Heart left ventricle (tissue), 13 donors: Measurements from ENCODE around the gene WDR70.

Source experiments
- POLR2A ChIP-seq, 2 donors: fragments of 450-650 bp; IDR thresholded peaks; one replicate each; pipeline ENCODE4 v1.6.1; 2017; ENCODE audit warnings: antibody characterized with exemption in 2 of 2, mild to moderate bottlenecking in 2 of 2, moderate library complexity in 2 of 2
- TF ChIP-seq, protein P1 (sequence below), 12 donors: fragments of 200-600 bp; sonication (generic) in 4 of 12; IDR thresholded peaks; one replicate each; pipeline versions ENCODE4 v1.5.0 to v1.8.0; 2018 to 2022; ENCODE audit warnings: antibody characterized with exemption in 12 of 12, mild to moderate bottlenecking in 5 of 12
- donor health status: ischemic (EF 13 %, LVEDD 7.1; RV severe dilation, severe dysfunction).
- donor health status: DM: no; HTN: yes; CAD: no.
- donor health status: DM: no; HTN: no; CAD: no.
- donor health status: ischemic (EF 25% LVEDD 6.9; RV normal size, moderate dysfunction).
- donor health status: ischemic (EF 25% LVEDD 5.7; RV mildly dilated, moderate dysfunction).
- donor health status: ischemic (EF 35%, LVEDD 5.7; RV mildly dilated, moderate dysfunction).
- donor health status: nonischemic (EF 11% LVEDD 7.7; RV severe dilation, severe dysfunction).
- donor health status: DM: yes; HTN: yes; CAD: no.
- donor health status: PGD.
- donor health status: ischemic (EF 29% LVEDD 5.4; RV normal size, mild dysfunction).
- donor health status: nonischemic (EF 23%, LVEDD 6.1; RV moderate dilation, normal function).

DNA sequence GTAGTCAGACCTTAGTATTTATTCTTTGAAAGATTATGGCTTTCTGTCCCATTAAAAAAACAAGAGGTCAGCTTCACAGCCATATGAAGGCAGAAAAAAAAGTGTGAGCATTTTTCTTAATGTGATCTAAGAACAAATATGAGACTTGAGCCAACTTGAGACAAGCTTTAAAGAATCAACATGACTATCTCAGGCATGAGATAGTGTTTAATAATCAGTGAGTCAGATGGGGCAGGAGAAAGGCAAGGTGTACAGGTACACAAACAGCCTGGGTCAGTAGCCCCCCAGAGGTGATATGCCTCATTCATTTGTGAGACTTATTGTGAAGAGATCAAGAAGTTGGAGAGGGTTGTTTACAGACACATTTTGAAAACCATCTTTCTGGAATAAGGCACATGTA, 377.1 kb downstream of the WDR70 start:
- TF ChIP-seq, protein P1, sequence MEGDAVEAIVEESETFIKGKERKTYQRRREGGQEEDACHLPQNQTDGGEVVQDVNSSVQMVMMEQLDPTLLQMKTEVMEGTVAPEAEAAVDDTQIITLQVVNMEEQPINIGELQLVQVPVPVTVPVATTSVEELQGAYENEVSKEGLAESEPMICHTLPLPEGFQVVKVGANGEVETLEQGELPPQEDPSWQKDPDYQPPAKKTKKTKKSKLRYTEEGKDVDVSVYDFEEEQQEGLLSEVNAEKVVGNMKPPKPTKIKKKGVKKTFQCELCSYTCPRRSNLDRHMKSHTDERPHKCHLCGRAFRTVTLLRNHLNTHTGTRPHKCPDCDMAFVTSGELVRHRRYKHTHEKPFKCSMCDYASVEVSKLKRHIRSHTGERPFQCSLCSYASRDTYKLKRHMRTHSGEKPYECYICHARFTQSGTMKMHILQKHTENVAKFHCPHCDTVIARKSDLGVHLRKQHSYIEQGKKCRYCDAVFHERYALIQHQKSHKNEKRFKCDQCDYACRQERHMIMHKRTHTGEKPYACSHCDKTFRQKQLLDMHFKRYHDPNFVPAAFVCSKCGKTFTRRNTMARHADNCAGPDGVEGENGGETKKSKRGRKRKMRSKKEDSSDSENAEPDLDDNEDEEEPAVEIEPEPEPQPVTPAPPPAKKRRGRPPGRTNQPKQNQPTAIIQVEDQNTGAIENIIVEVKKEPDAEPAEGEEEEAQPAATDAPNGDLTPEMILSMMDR (IDR thresholded peaks at IDR 0.05), result no peak
- no peak for TF ChIP-seq POLR2A (IDR thresholded peaks at IDR 0.05)
